Fibroblast of mammary gland (primary cell): ENCODE data around the gene JUP.

Experiments
- DNase-seq: peaks from one replicate; pipeline ENCODE4 v3.0.0-alpha.2; 2010; ENCODE audit warnings: low read depth
- H3K4me3 ChIP-seq: 2 replicates; pipeline ENCODE4 v1.5.1; 2011; ENCODE audit warnings: low read depth, mild to moderate bottlenecking, low read length, moderate library complexity; ENCODE audit not compliant: control insufficient read depth
- TF ChIP-seq, protein P1 (sequence below): conservative IDR thresholded peaks from 2 replicates; pipeline ENCODE4 v1.5.1; 2011; ENCODE audit warnings: low read depth, low read length, inconsistent platforms; ENCODE audit not compliant: control insufficient read depth, insufficient read depth

The JUP gene

DNA sequence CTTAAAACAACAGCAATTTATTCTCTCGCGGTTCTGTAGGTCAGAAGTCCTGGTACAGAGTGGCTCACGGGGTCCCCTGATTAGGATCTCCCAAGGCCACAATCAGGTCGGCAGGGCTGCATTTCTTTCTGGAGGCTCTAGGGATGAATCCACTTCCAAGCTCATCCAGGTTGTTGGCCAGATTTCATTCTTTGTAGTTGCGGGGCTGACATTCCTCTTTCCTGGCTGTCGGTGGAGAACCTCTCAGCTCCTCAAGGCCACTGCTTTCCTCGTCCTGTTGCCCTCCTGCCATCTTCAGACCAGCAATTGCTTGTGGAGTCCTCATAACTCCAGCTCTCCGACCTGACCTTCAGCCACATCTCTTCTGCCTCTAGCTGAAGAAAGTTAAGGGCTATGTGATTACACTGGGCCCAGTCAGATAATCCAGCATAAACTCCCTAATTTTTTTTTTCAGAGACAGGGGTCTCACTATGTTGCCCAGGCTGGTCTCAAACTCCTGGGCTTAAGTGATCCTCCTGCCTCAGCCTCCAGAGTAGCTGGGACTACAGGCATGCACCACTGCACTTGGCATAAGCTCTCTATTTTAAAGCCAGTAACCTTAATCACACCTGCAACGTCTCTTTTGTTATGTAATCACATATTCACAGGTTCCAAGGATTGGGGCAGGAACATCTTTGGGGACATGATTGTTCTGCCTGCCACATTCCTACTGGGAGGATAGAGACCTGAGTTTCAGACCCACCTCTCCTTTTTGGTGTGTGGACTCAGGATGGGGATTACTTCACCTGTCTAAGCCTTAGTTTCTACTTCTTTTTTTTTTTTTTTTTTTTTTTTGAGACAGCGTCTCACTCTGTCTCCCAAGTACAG, 78.5 kb downstream of the JUP start:
- no peak overlapping the region for H3K4me3 ChIP-seq
- TF ChIP-seq, protein P1, sequence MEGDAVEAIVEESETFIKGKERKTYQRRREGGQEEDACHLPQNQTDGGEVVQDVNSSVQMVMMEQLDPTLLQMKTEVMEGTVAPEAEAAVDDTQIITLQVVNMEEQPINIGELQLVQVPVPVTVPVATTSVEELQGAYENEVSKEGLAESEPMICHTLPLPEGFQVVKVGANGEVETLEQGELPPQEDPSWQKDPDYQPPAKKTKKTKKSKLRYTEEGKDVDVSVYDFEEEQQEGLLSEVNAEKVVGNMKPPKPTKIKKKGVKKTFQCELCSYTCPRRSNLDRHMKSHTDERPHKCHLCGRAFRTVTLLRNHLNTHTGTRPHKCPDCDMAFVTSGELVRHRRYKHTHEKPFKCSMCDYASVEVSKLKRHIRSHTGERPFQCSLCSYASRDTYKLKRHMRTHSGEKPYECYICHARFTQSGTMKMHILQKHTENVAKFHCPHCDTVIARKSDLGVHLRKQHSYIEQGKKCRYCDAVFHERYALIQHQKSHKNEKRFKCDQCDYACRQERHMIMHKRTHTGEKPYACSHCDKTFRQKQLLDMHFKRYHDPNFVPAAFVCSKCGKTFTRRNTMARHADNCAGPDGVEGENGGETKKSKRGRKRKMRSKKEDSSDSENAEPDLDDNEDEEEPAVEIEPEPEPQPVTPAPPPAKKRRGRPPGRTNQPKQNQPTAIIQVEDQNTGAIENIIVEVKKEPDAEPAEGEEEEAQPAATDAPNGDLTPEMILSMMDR: no peak
- DNase-seq: no peak

DNA sequence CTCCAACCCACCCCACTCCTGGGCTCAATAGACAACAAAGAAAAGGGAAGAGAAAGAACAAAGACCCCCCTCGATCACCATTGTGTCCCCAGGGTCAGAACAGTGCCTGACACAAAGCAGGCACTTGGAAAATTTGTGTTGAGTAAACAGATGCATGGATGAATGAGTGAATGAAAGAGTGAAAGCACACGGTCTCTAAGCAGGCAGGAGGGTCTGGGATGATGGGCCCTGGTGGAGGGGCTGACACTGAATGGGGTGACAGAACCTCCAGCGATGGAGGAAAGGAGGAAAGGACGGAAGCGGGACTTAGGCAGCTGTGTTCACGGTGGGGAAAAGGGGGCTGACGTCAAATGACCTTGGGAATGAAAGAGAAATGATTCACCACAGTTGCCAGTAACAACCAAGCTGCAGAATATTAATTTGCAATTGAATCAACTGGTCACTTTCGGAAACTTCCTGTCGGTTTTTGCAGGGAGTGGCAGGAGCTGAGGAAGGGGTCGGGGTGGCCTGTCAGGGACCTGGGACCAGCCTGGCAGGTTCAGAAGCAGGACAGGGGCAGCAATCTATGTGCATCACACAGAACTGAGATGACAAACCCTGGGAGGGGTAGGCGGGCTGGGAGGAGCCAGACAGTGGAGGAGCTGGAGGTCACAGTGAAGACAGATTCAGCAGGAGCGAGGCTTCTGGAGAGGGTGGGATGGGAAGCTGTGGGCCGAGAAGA, 81.1 kb downstream of the JUP start:
- no peak overlapping the region for H3K4me3 ChIP-seq
- peak; percentile 72 for DNase-seq
- TF ChIP-seq, protein P1: no peak
